NCI-H1417 (cell line): Measurements from ENCODE around the gene DYSF.
"Not testable (repeated sequence)": the region's sequence is repeated elsewhere in the genome, so short reads cannot be mapped to it uniquely, and the experiment has no call there.

Experiments
- DNase-seq, 3 experiments: peaks; one replicate each; lab custom pipeline; 2025; lab: John Stamatoyannopoulos, UW

The DYSF gene

GRCh38 chr2:71453404-71454220, at the start of gene DYSF:
DYSF (plus strand) TSS chr2:71453561.
- DNase-seq = peak in 2 of 3 experiments; percentile 63 to 64

- DNase-seq = no peak
These were observed 43.8 kb upstream of the DYSF start for GRCh38 chr2:71409611-71410010.

- DNase-seq = no peak
These were observed 42.7 kb upstream of the DYSF start for GRCh38 chr2:71410696-71411095.

GRCh38 chr2:71416866-71417265, 36.5 kb upstream of the DYSF start:
- not testable (repeated sequence) for DNase-seq

- DNase-seq = peak in 2 of 3 experiments; percentile 17 to 67
These were observed 35.8 kb upstream of the DYSF start for GRCh38 chr2:71417300-71418202.

GRCh38 chr2:71419145-71419544, 34.2 kb upstream of the DYSF start:
- DNase-seq = no peak

GRCh38 chr2:71419976-71420375, 33.4 kb upstream of the DYSF start:
- DNase-seq = no peak

GRCh38 chr2:71422786-71423185, 30.6 kb upstream of the DYSF start:
- no peak for DNase-seq

GRCh38 chr2:71423817-71424420, 29.4 kb upstream of the DYSF start:
- no peak for DNase-seq

GRCh38 chr2:71426721-71427120, 26.6 kb upstream of the DYSF start:
- no peak for DNase-seq

GRCh38 chr2:71428472-71429383, 24.6 kb upstream of the DYSF start:
- DNase-seq = no peak

- not testable (repeated sequence) for DNase-seq
These were observed 8.2 kb upstream of the DYSF start for GRCh38 chr2:71445142-71445541.

GRCh38 chr2:71446505-71446904, 6.9 kb upstream of the DYSF start:
- DNase-seq = no peak

- no peak for DNase-seq
These were observed 4.0 kb upstream of the DYSF start for GRCh38 chr2:71449343-71449742.

GRCh38 chr2:71451705-71452104, 1.7 kb upstream of the DYSF start:
- no peak for DNase-seq

- peak in 2 of 3 experiments; percentile 40 to 63 for DNase-seq
These were observed 796 bp upstream of the DYSF start for GRCh38 chr2:71452565-71452964.

- no peak for DNase-seq
These were observed 1.1 kb downstream of the DYSF start for GRCh38 chr2:71454221-71455010.

GRCh38 chr2:71455011-71455740, 1.8 kb downstream of the DYSF start:
- DNase-seq = peak in 1 of 3 experiments; percentile 28

GRCh38 chr2:71455741-71456569, 2.6 kb downstream of the DYSF start:
- peak in 1 of 3 experiments; percentile 28 for DNase-seq
